NCI-H2171 treated with DMSO at 0.1 percent for 48 hours (cell line): ENCODE measurements around the gene ANO9.
"Not testable (repeated sequence)": the region's sequence is repeated elsewhere in the genome, so short reads cannot be mapped to it uniquely, and the experiment has no call there.

Experiments
- DNase-seq: peaks from one replicate; lab custom pipeline; 2025; lab: John Stamatoyannopoulos, UW

The ANO9 gene

DNA sequence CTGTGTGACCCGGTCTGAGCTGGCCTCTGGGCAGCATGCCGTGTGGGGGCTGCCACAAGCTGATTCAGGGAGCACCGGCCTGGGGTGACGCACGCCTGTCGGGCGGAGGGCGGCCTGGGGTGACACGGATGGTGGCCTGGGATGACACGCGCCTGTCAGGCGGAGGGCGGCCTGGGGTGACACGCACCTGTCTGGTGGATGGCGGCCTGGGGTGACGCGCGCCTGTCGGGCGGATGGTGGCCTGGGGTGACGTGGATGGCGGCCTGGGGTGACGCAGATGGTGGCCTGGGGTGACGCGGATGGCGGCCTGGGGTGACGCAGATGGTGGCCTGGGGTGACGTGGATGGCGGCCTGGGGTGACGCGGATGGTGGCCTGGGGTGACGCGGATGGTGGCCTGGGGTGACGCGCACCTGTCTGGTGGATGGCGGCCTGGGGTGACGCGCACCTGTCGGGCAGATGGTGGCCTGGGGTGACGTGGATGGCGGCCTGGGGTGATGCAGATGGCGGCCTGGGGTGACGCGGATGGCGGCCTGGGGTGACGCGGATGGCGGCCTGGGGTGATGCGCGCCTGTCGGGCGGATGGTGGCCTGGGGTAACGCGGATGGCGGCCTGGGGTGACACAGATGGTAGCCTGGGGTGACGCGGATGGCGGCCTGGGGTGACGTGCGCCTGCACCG lies 29.8 kb upstream of the ANO9 start:
- DNase-seq, result no peak

DNA sequence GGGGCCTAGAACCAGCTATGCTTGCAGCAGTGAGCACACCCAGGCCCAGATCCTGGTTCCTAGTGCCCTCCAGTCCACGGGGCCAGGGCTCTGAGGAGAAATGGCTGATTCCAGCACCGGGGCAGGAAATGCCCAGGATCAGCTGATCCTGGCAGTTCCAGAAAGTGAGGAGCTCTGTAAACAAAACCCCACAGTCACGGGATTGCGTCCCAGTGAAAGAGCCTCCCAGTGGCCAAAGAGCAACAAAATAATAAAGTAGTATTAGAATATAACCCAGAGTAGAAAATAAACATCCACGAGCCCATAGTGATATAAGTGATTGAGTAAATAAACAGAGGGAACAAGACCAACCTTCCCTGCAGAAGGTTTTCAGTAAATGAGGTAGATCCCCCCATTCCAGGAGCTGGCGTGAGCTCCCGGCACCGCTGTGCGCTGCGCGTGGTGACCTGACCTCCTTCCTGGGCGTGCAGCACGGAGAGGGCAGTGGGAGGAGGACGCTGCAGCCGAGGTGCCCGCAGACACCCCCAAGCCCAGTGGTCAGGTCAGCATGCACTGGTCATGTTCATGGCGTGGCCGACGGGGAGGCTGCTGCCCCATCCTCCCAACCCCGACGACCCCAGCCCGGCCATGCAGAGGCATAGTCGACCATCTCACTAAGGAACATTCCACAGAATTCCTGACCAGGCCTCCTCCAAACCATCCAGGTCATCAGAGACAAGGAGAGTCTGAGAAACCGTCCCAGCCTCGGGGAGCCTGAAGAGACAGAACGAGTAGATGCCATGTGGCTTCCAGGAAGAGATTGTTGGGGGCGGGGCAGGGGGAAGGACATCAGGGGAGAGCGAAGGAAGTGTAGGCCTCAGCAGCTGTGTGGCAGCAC lies 28.1 kb upstream of the ANO9 start:
- no peak for DNase-seq

- DNase-seq, result not testable (repeated sequence)
Measured at GRCh38 chr11:469026-469683, 27.3 kb upstream of the ANO9 start.

GRCh38 chr11:468493-468892 lies 26.7 kb upstream of the ANO9 start:
- no peak for DNase-seq

GRCh38 chr11:468036-468435 lies 26.2 kb upstream of the ANO9 start:
- no peak for DNase-seq

- no peak for DNase-seq
Measured at GRCh38 chr11:465896-466530, 24.2 kb upstream of the ANO9 start.

DNA sequence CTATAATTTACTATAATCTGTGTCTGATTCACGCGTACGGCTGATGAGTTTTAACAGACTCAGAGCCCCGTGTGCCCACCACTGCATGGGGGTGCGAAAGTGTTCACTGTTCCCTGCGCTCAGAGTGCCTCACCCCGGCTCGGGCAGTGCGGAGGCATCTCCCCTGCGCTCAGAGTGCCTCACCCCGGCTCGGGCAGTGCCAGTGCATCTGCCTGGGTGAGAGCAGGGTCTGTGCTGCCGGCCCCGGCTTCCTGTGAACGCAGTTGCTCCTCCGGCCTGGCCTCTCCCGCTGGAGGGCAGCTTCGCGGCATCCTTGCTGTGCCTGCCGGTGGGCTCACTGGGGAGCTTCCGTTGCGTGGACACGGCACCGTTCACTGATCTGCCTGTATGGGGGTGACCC lies 22.5 kb upstream of the ANO9 start:
- DNase-seq, result no peak

DNA sequence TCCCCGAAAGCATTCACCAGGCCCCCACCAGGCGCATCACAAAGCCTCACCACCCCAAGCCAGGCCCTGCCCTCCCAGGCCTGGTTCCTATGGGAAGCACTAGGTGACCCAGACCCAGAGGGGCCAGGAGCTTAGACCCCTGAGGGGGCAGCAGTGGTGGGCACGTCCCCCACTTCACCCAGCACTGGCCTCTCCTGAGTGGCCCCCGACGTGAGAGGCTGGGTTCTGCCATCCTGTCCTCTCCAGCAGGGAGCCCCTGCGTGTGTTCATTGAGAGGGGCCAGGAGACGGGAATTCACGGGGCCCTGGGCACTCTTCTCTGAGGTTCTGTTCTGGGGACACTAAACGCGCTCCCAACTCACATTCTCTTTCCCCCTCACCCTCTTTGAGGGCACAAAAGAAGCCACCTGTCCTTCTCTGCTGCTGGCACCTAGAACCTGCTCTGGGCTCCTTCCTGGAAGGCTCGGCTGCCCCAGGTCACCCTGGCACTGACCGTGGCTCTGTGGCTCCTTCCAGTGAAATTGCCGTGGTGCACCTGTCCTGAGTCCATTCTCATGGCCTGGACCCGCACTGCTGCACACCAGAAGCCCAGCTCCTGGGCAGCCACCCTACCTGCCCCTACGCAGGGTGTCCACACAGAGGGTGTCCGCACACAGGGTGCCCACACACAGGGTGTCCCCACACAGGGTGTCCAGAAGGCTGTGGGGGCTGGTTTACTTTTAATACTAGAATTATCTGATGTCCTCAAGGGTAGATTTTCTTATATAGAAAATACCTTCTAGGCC lies 20.5 kb upstream of the ANO9 start:
- no peak for DNase-seq

GRCh38 chr11:461626-462025 lies 19.8 kb upstream of the ANO9 start:
- DNase-seq, result no peak

GRCh38 chr11:460331-461199 lies 18.8 kb upstream of the ANO9 start:
- no peak for DNase-seq

DNA sequence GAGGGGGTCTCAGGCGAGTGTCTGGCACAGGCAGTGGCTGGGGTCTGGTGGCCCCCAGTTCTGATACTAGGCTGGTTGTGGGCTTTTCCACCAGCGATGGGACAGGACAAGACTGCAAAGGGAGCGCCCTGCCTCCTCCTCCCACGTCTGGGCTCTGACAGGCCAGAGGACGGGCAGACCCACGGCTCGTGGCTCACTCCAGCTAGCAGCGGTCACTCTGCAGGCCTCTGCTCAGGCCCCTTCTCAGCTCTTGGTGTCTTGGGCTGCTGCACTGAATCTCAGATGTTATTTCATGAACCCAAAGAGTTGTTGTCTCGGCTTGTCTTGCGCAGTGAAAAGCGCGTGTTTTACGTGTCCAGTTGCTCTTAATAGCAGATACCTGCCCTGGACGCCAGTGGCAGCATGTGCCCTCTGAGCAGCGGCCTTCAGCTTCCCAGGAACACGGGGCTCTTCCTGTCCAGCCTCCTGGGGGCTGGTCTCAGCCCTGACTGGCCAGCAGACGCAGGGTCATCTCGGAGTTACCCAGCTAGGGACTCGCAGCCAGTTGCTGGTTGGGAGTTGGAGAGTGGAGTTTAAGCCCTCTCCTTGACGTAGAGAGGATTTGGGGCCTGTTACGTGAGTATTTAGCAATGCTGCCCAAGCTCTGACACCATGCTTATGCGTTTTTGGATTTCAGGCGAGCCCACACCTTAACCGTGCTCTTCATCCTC lies 17.9 kb upstream of the ANO9 start:
- DNase-seq, result no peak

DNA sequence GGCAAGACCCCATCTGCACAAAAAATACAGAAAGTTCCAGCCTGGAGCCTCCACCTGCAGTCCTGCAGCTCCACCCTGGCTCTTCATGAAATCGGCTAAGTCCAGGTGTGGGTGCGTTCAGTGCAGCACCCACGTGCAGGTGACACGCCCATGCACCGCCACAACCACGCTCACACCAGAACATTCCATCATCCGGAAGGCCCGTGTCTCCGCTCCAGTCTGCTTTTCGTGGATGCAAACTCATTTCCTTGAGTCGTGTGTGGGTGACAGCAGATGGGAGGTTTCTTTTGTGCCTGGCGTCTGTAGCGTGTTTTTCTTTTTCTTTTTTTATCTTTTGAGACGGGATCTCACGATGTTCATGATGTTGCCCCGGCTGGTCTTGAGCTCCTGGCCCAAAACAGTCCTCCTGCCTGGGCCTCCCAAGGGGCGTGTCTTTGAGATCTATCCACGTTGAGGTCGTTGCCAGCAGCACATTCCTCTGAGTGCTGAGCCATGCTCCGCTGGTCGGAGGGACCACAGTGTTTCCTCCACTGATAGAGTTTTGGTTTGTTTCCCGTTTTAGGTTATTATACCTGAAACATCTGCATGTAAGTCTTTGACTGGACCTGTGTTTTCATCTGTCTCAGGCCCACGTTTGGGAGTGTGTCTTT lies 15.4 kb upstream of the ANO9 start:
- DNase-seq, result no peak

DNA sequence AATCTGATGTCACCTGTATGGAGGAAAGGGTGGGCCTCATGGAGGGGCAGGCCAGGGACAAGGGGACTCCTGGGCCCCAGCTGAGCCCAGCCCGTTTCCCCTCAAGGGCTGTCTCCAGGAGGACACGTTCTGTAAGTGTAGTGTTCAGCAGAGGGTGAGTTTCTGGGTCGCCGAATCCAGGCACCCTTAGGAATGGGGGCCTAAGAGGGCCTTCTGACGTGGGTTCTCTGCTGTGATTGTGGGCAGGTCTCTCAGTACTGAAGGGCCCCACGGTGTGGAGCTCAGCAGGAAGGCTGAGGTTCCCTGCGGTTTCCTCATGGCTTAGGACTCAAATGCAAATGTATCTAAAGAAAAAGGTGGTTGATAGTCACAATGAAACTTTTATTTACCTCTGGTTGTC lies 14.7 kb upstream of the ANO9 start:
- no peak for DNase-seq

DNA sequence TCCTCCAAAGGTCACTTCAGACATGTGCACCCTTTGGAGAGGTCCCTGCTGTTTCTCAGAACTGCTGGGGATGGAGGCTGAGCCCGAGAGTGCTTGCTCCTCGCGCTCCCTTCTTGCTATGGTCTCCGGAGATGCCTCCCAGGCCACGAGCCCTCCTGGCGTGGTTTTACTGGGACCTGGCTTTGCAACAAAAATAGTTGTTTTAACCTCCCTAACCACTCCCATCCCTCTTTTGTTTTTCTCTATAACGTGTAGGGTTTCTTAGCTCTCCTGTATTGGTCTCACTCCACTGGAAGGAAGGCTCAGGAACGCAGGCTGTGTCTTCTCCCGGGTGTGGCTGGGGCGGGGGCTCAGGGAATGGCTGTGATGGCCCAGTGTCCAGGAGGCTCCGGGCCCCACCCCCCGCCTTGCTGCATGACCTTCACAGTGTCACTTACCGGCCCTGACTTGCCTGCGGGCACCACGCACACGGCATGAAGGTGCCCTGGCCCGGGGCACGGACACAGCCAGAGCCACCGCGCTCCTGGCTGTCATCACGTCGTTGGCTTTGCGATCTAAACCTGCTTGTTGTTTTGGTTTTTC lies 13.8 kb upstream of the ANO9 start:
- no peak for DNase-seq

- DNase-seq, result no peak
Measured at GRCh38 chr11:454801-455565, 13.2 kb upstream of the ANO9 start.

- DNase-seq, result no peak
Measured at GRCh38 chr11:454043-454442, 12.2 kb upstream of the ANO9 start.

DNA sequence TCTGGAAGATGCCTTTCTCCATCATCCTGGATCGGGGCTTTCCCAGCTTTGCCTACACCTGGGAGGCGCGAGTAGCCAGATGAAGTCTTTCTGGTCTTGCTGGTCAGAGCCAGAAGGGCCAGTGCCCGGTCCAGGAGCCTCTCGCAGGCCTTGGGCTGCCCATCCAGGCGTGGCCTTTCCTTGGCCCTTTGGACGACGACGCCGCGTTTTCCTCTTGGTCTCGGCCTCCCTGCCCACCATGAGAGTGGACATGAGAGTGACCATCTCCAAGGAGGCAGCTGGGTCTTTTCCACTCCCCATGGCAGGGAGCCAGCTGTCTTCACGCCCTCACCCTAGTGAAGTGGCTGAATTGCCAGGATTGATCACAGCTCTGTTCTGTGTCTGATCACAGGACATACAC lies 11.8 kb upstream of the ANO9 start:
- no peak for DNase-seq

DNA sequence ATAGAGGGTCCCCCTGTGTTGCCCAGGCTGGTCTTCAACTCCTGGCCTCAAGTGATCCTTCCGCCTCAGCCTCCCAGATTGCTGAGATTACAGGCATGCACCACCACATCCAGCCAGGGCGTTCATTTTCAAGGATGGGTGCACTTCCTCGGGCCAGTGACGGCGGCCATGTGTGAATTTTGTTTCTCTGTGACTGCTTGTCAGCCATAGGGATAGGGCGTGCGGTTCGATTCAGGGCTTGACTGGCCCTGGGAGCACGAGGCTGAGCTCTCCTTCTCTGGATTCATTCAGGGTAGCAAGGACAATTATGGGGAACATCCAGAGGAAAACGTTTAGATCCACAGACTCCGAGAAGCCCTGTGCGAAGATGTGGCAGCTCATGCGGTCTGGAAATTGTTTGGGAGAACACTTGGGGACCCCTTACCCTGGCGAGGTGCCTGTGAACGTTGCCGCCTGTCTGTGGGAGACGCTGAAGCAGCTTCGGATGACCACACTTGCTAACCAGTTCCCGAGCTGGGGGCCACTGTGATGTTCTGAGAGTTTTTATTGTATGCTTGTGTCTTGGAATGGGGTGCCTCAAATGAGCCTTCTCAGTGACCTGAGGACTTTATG lies 11.2 kb upstream of the ANO9 start:
- no peak for DNase-seq
